GM12878 (cell line): ENCODE results near the gene TSC22D4. TPM values are rescaled to one million over a fixed set of nuclear protein-coding genes. Genes with fewer than 3 reads are reported as not detected.
"Not testable (repeated sequence)": the region's sequence is repeated elsewhere in the genome, so short reads cannot be mapped to it uniquely, and the experiment has no call there.

Experiments
- ATAC-seq: fragments of 200-7000 bp; cut with Tn5 transposase; 3 replicates; pipeline ENCODE4 v1.9.1; 2020; ENCODE audit warnings: mild to moderate bottlenecking, moderate library complexity
- BruUV-seq: library from RNA; stranded (reverse); fragments of 400-500 nt; replicated peaks from 2 replicates; lab custom pipeline; 2021; lab: Mats Ljungman, UMichigan
- CTCF ChIA-PET: fragments of 300-600 bp; sonication (Branson Sonifier 250); formaldehyde crosslinking; extraction: SDS; loops from one replicate; lab custom pipeline; 2021; ENCODE audit warnings: inconsistent platforms; lab: Yijun Ruan, JAX
- POLR2A ChIA-PET: fragments of 350-600 bp; formaldehyde crosslinking; extraction: SDS; loops from one replicate; lab custom pipeline; 2021; ENCODE audit warnings: inconsistent platforms; lab: Charles Lee
- RAD21 ChIA-PET: fragments of 300-600 bp; sonication (Branson Sonifier 250); formaldehyde crosslinking; loops from one replicate; lab custom pipeline; 2023; ENCODE audit warnings: antibody characterized with exemption; ENCODE audit not compliant: unreplicated experiment; lab: Charles Lee
- SMC1A ChIA-PET: fragments of 300-600 bp; sonication (Branson Sonifier 250); formaldehyde crosslinking; loops from one replicate; lab custom pipeline; 2023; ENCODE audit not compliant: unreplicated experiment, uncharacterized antibody; lab: Charles Lee
- DNase-seq: peaks from one replicate; pipeline ENCODE4 v3.0.0-alpha.2; 2011; ENCODE audit warnings: low read depth, low spot score
- FAIRE-seq: peaks from 3 replicates; lab custom pipeline; 2011; peaks lifted over from hg19 to GRCh38; lab: Jason Lieb, UNC
- H2AFZ ChIP-seq: 2 replicates; pipeline ENCODE4 v1.6.0; 2011; ENCODE audit warnings: low read depth, low read length, control low read depth; ENCODE audit not compliant: control insufficient read depth
- H3K27ac ChIP-seq: 2 replicates; pipeline ENCODE4 v1.5.1; 2011; ENCODE audit warnings: control low read depth; ENCODE audit not compliant: control insufficient read depth, insufficient read depth
- H3K27me3 ChIP-seq, 2 experiments: replicated peaks in 1 of 2; 2 replicates each; pipeline versions ENCODE4 v1.6.0 to v1.6.1; 2011; ENCODE audit warnings: low read length in 1 of 2; ENCODE audit not compliant: control insufficient read depth in 2 of 2, insufficient read depth in 2 of 2
- H3K36me3 ChIP-seq, 2 experiments: 2 replicates each; pipeline ENCODE4 v1.5.1; 2011; ENCODE audit warnings: low read length in 1 of 2; ENCODE audit not compliant: control insufficient read depth in 2 of 2, insufficient read depth in 2 of 2
- H3K4me1 ChIP-seq: 2 replicates; pipeline ENCODE4 v1.6.1; 2011; ENCODE audit warnings: mild to moderate bottlenecking, low read length, moderate library complexity, mixed read lengths; ENCODE audit not compliant: control insufficient read depth, insufficient read depth
- H3K4me2 ChIP-seq: 2 replicates; pipeline ENCODE4 v1.6.0; 2011; ENCODE audit warnings: control low read depth; ENCODE audit not compliant: control insufficient read depth, insufficient read depth
- H3K4me3 ChIP-seq: fragments of 200-600 bp; sonication (generic); 2 replicates; pipeline ENCODE4 v1.5.1; 2016
- H3K79me2 ChIP-seq: 2 replicates; pipeline ENCODE4 v1.6.0; 2011; ENCODE audit warnings: low read length; ENCODE audit not compliant: control insufficient read depth, insufficient read depth
- H3K9ac ChIP-seq: 2 replicates; pipeline ENCODE4 v1.8.0; 2011; ENCODE audit warnings: low read length, control low read depth, mixed read lengths; ENCODE audit not compliant: control insufficient read depth, insufficient read depth
- H3K9me3 ChIP-seq: replicated peaks from 3 replicates; pipeline ENCODE4 v1.5.1; 2011; ENCODE audit warnings: mild to moderate bottlenecking, low read length; ENCODE audit not compliant: control insufficient read depth, insufficient read depth
- H4K20me1 ChIP-seq: 2 replicates; pipeline ENCODE4 v1.6.0; 2011; ENCODE audit not compliant: control insufficient read depth, insufficient read depth
- NFYB ChIP-seq: IDR thresholded peaks from 2 replicates; pipeline ENCODE4 v1.6.1; 2011; ENCODE audit warnings: low read depth, mild to moderate bottlenecking, low read length, improper control_type of control experiment, moderate library complexity; ENCODE audit not compliant: insufficient read depth
- RAD51 ChIP-seq: fragments of 450-650 bp; IDR thresholded peaks from 2 replicates; pipeline ENCODE4 v1.6.1; 2016; ENCODE audit warnings: moderate library complexity, mild to moderate bottlenecking, inconsistent platforms
- SPI1 ChIP-seq: IDR thresholded peaks from 2 replicates; pipeline ENCODE4 v1.6.1; 2011; ENCODE audit warnings: low read depth, mild to moderate bottlenecking, low read length, moderate library complexity, borderline replicate concordance; ENCODE audit not compliant: insufficient read depth
- USF1 ChIP-seq: IDR thresholded peaks from 2 replicates; pipeline ENCODE4 v1.6.1; 2011; ENCODE audit warnings: borderline replicate concordance, low read depth, mild to moderate bottlenecking, moderate library complexity, mixed read lengths, low read length; ENCODE audit not compliant: insufficient read depth; ENCODE audit errors: extremely low read length
- WGBS: methylation state at CpG from one replicate; pipeline ENCODE4 v1.1.6; 2016; ENCODE audit warnings: low lambda C conversion rate; ENCODE audit not compliant: insufficient replicate concordance, insufficient coverage; ENCODE audit errors: missing lambda C conversion rate; 5-methylcytosine and 5-hydroxymethylcytosine counted together
- in situ Hi-C: fragments of 300-500 bp; cut with MboI; formaldehyde crosslinking; loops from 9 replicates; pipeline ENCODE4 v1.14.3; 2018; ENCODE audit warnings: mixed read lengths
- intact Hi-C: fragments of 100-400 bp; cut with micrococcal nuclease; formaldehyde crosslinking; loops from one replicate; pipeline ENCODE4 v1.14.2; 2022; ENCODE audit not compliant: unreplicated experiment
- polyA plus RNA-seq, 11 experiments: library from polyadenylated mRNA; depleted of rRNA in 4 of 11; unstranded in 6 of 11; stranded (reverse) in 5 of 11; fragments of >200 nt; fragmentation: Nextera tagmentation in 4 of 11; fragmentation: Illumina TruSeq in 1 of 11; extraction: Ambion mirVana in 4 of 11; extraction: Trizol in 1 of 11; gene quantifications; 1 replicate in 1 of 11; 2 replicates in 10 of 11; pipeline versions ENCODE4 v1.2.1 to v1.2.3, GENCODE V29; 2011 to 2016; ENCODE audit warnings: inconsistent platforms in 2 of 11, missing spikeins in 2 of 11, low read depth in 1 of 11
- total RNA-seq, 4 experiments: library from RNA; depleted of rRNA in 3 of 4; stranded (reverse); fragments of >200 nt in 3 of 4; fragmentation: Illumina TruSeq in 1 of 4; extraction: Trizol in 1 of 4; gene quantifications; 2 replicates each; pipeline versions ENCODE4 v1.2.1 to v1.2.3, GENCODE V29; 2013 to 2021

Gene TSC22D4
- total and polyA plus RNA-seq, 10 of the 15 experiments (the other 5 are each of a cell fraction or from before 2014, with no cell fraction given): 0.50 to 65.7 (median 24.4) TPM

GRCh38 chr7:100523192-100523591 lies 44.2 kb upstream of the TSC22D4 start:
- H3K9me3 ChIP-seq, BruUV-seq, H4K20me1 ChIP-seq, H3K4me2 ChIP-seq, H3K4me3 ChIP-seq, RAD21 ChIA-PET, POLR2A ChIA-PET, SMC1A ChIA-PET, FAIRE-seq, H3K27me3 ChIP-seq, H2AFZ ChIP-seq, H3K9ac ChIP-seq, ATAC-seq, H3K36me3 ChIP-seq, CTCF ChIA-PET, in situ Hi-C loops, intact Hi-C loops, H3K79me2 ChIP-seq, DNase-seq, H3K27ac ChIP-seq: not testable (repeated sequence)
- WGBS: no CpG with 5 or more reads among the region's 34 CpGs
- peaks cover 16% of the 10 kb centered on the region for H3K4me1 ChIP-seq

- H3K9ac ChIP-seq, H3K4me1 ChIP-seq, H3K36me3 ChIP-seq, DNase-seq, ATAC-seq, BruUV-seq, H3K27me3 ChIP-seq, H3K4me2 ChIP-seq, H3K9me3 ChIP-seq, H3K4me3 ChIP-seq, FAIRE-seq, intact Hi-C loops, H4K20me1 ChIP-seq, in situ Hi-C loops, H3K27ac ChIP-seq, H3K79me2 ChIP-seq, H2AFZ ChIP-seq, RAD21 ChIA-PET: not testable (repeated sequence)
- 0% methylated on average over 1 of the region's 3 CpGs for WGBS
- TF ChIP-seq USF1 (peak; percentile 43), RAD51 (peak; percentile 22; the same call in 1 of the 2 replicates), NFYB (0 out of 2 replicates have a peak, but pooled peaks have one; percentile 35), SPI1 (peak; percentile 45; the same call in 1 of the 2 replicates)
- SMC1A ChIA-PET: interaction anchor here (0.9 to 2.1 kb wide), 3 partner anchors 20 to 37 kb away, joined by 3 to 7 read pairs (median 4); no protein-coding TSS in a partner anchor
- CTCF ChIA-PET: interaction anchor here (1.0 to 1.5 kb wide), 2 partner anchors 12 to 42 kb away, joined by 4 read pairs; no protein-coding TSS in a partner anchor
- POLR2A ChIA-PET: interaction anchor here (0.5 to 1.1 kb wide), 2 partner anchors 9 to 43 kb away, joined by 3 to 4 read pairs; partner anchors contain the start of gene TSC22D4
Observed at GRCh38 chr7:100521909-100522593, 43.0 kb upstream of the TSC22D4 start.
